Measurements from ENCODE around the gene IL15RA. TPM values are rescaled to one million over a fixed set of nuclear protein-coding genes. Genes with fewer than 3 reads are reported as not detected.
"Not testable (repeated sequence)": the region's sequence is repeated elsewhere in the genome, so short reads cannot be mapped to it uniquely, and the experiment has no call there.

IL15RA gene
- total RNA-seq, 4 donors from 2014 or later, result 19.4 to 38.0 (median 34.9) TPM

GRCh38 chr10:5968037-5968680 is 9.2 kb downstream of the IL15RA start:
- no peaks in the 10 kb centered on the region for H3K9me3 ChIP-seq
- peak in 1 of 3 donors; percentile 32 for DNase-seq
- H3K36me3 ChIP-seq, result peaks cover 0 to 25% (median 0%) of the 10 kb centered on the region in 3 donors
- H3K27ac ChIP-seq, result no peak overlapping the region
- H3K4me3 ChIP-seq, result no peak overlapping the region
- TF ChIP-seq, protein P1, sequence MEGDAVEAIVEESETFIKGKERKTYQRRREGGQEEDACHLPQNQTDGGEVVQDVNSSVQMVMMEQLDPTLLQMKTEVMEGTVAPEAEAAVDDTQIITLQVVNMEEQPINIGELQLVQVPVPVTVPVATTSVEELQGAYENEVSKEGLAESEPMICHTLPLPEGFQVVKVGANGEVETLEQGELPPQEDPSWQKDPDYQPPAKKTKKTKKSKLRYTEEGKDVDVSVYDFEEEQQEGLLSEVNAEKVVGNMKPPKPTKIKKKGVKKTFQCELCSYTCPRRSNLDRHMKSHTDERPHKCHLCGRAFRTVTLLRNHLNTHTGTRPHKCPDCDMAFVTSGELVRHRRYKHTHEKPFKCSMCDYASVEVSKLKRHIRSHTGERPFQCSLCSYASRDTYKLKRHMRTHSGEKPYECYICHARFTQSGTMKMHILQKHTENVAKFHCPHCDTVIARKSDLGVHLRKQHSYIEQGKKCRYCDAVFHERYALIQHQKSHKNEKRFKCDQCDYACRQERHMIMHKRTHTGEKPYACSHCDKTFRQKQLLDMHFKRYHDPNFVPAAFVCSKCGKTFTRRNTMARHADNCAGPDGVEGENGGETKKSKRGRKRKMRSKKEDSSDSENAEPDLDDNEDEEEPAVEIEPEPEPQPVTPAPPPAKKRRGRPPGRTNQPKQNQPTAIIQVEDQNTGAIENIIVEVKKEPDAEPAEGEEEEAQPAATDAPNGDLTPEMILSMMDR (IDR thresholded peaks at IDR 0.05), result no peak
- no peak for TF ChIP-seq POLR2A (IDR thresholded peaks at IDR 0.05)
- H3K27me3 ChIP-seq, result no peaks in the 10 kb centered on the region
- H3K4me1 ChIP-seq, result peaks cover 0 to 10% (median 2%) of the 10 kb centered on the region in 4 donors

DNA sequence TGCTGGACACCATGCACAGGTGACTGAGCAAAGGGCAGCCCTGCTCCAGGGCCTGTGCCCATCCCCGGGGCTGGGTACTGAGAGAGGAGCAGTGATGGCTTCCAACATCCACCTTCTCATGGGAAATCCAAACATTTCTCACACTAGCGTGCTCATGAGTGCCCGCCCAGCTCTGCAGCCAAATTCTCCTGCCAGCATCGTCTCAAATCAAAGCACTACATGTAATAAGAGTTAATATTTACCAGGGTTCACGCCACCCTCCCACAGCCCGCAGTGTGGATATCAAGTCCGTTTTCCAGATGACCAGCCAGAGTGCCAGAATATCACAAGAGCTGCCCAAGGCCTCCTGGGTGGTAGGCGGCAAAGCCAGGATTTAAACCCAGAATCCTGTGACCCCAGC is 12.1 kb downstream of the IL15RA start:
- TF ChIP-seq, protein P1 (IDR thresholded peaks at IDR 0.05), result no peak
- no peak for TF ChIP-seq POLR2A (IDR thresholded peaks at IDR 0.05)

GRCh38 chr10:5964736-5965135 is 12.6 kb downstream of the IL15RA start:
- H3K36me3 ChIP-seq, result peaks cover 0 to 53% (median 0%) of the 10 kb centered on the region in 3 donors
- H3K4me1 ChIP-seq, result no peaks in the 10 kb centered on the region
- H3K9me3 ChIP-seq, result no peaks in the 10 kb centered on the region
- H3K4me3 ChIP-seq, result no peak overlapping the region
- peak in 1 of 3 donors; percentile 37 for DNase-seq
- TF ChIP-seq, protein P1 (IDR thresholded peaks at IDR 0.05), result no peak
- TF ChIP-seq POLR2A (IDR thresholded peaks at IDR 0.05), result no peak
- no peaks in the 10 kb centered on the region for H3K27me3 ChIP-seq
- no peak overlapping the region for H3K27ac ChIP-seq

More for the DNA sequence above, 12.1 kb downstream of the IL15RA start:
- DNase-seq, result peak in 1 of 3 donors; percentile 46
- Histone ChIP-seq H3K36me3 (peaks cover 0 to 47% (median 0%) of the 10 kb centered on the region in 3 donors), H3K27me3 (no peaks in the 10 kb centered on the region), H3K27ac (no peak overlapping the region), H3K4me1 (no peaks in the 10 kb centered on the region), H3K9me3 (no peaks in the 10 kb centered on the region), H3K4me3 (no peak overlapping the region)

DNA sequence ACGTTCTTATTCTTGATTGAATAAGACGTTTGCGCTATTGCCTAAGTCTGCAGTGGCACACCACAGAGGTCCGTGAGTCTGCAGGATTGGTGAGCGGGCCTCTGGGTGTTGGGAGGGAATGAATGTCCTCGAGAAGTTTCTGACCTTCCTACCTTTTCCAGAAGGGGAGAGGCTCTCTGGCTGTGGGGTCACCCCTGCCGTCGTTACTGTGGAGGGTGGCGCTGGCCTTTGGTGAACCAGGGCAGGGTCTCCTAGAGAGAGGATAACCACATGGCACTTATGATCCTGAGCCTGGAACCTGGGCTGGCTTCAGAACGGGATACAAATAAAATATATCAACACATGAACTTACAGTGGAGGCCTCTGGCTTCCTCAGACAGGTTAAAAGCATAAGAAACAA is 13.8 kb downstream of the IL15RA start:
- H3K36me3 ChIP-seq, result peaks cover 0 to 64% (median 0%) of the 10 kb centered on the region in 3 donors

GRCh38 chr10:5963071-5963470 is 14.3 kb downstream of the IL15RA start:
- H3K36me3 ChIP-seq, result peaks cover 0 to 69% (median 0%) of the 10 kb centered on the region in 3 donors
- H3K4me1 ChIP-seq, result no peaks in the 10 kb centered on the region
- TF ChIP-seq, protein P1 (IDR thresholded peaks at IDR 0.05), result no peak
- TF ChIP-seq POLR2A (IDR thresholded peaks at IDR 0.05), result no peak
- H3K27ac ChIP-seq, result no peak overlapping the region
- peak in 1 of 3 donors; percentile 39 for DNase-seq
- H3K4me3 ChIP-seq, result no peak overlapping the region
- no peaks in the 10 kb centered on the region for H3K9me3 ChIP-seq
- H3K27me3 ChIP-seq, result no peaks in the 10 kb centered on the region

More for the DNA sequence above, 13.8 kb downstream of the IL15RA start:
- H3K27me3 ChIP-seq, result no peaks in the 10 kb centered on the region
- no peaks in the 10 kb centered on the region for H3K4me1 ChIP-seq
- H3K9me3 ChIP-seq, result no peaks in the 10 kb centered on the region
- H3K27ac ChIP-seq, result no peak overlapping the region
- peak in 1 of 3 donors; percentile 22 for DNase-seq
- no peak overlapping the region for H3K4me3 ChIP-seq
- TF ChIP-seq POLR2A (IDR thresholded peaks at IDR 0.05), result no peak
- TF ChIP-seq, protein P1 (IDR thresholded peaks at IDR 0.05), result no peak

GRCh38 chr10:5962358-5962940 is 14.9 kb downstream of the IL15RA start:
- H3K4me1 ChIP-seq, H3K27ac ChIP-seq, H3K4me3 ChIP-seq, H3K27me3 ChIP-seq, H3K9me3 ChIP-seq: not testable (repeated sequence)
- H3K36me3 ChIP-seq, result peaks cover 0 to 71% (median 0%) of the 10 kb centered on the region in 3 donors
- DNase-seq, result peak in 1 of 3 donors; percentile 36
